ENCODE results near the gene EBF3. TPM values are rescaled to one million over a fixed set of nuclear protein-coding genes. Genes with fewer than 3 reads are reported as not detected.

EBF3 gene
- polyA plus RNA-seq, 2 donors: 0.57 to 0.58 TPM

GRCh38 chr10:129914960-129915359 lies 49.1 kb downstream of the EBF3 start:
- Histone ChIP-seq H3K9me3 (ENCODE audit: control insufficient read depth in 2 of 2, insufficient read depth in 1 of 2, low read depth in 1 of 2, low read length in 1 of 2) (no peaks in the 10 kb centered on the region), H3K27me3 (ENCODE audit: control insufficient read depth in 1 of 2, insufficient read depth in 2 of 2, low read length in 2 of 2) (no peaks in the 10 kb centered on the region), H3K4me1 (ENCODE audit: control insufficient read depth in 2 of 2, insufficient read depth in 2 of 2, low read length in 1 of 2) (no peaks in the 10 kb centered on the region), H3K27ac (ENCODE audit: low read depth in 2 of 2, low read length in 1 of 2) (no peak overlapping the region), H3K4me3 (ENCODE audit: low read depth in 1 of 2, low read length in 2 of 2) (no peak overlapping the region), H3K36me3 (ENCODE audit: control insufficient read depth in 2 of 2, insufficient read depth in 2 of 2, low read length in 1 of 2) (no peaks in the 10 kb centered on the region)
- WGBS, 2 donors: 72 to 73% methylated on average over 2 of the region's 2 CpGs

- no peaks in the 10 kb centered on the region for H3K4me1 ChIP-seq (ENCODE audit: control insufficient read depth in 2 of 2, insufficient read depth in 2 of 2, low read length in 1 of 2)
- H3K36me3 ChIP-seq (ENCODE audit: control insufficient read depth in 2 of 2, insufficient read depth in 2 of 2, low read length in 1 of 2): no peaks in the 10 kb centered on the region
- no peaks in the 10 kb centered on the region for H3K27me3 ChIP-seq (ENCODE audit: control insufficient read depth in 1 of 2, insufficient read depth in 2 of 2, low read length in 2 of 2)
- H3K9me3 ChIP-seq (ENCODE audit: control insufficient read depth in 2 of 2, insufficient read depth in 1 of 2, low read depth in 1 of 2, low read length in 1 of 2): no peaks in the 10 kb centered on the region
- 90 to 91% methylated on average over 19 of the region's 19 CpGs for WGBS, 2 donors
- no peak overlapping the region for H3K4me3 ChIP-seq (ENCODE audit: low read depth in 1 of 2, low read length in 2 of 2)
- no peak overlapping the region for H3K27ac ChIP-seq (ENCODE audit: low read depth in 2 of 2, low read length in 1 of 2)
Observed at GRCh38 chr10:129914153-129914855, 49.8 kb downstream of the EBF3 start.

GRCh38 chr10:129912986-129913695 lies 50.9 kb downstream of the EBF3 start:
- Histone ChIP-seq H3K4me3 (ENCODE audit: low read depth in 1 of 2, low read length in 2 of 2) (no peak overlapping the region), H3K27ac (ENCODE audit: low read depth in 2 of 2, low read length in 1 of 2) (no peak overlapping the region)
- WGBS, 2 donors: 58 to 62% methylated on average over 15 of the region's 15 CpGs

DNA sequence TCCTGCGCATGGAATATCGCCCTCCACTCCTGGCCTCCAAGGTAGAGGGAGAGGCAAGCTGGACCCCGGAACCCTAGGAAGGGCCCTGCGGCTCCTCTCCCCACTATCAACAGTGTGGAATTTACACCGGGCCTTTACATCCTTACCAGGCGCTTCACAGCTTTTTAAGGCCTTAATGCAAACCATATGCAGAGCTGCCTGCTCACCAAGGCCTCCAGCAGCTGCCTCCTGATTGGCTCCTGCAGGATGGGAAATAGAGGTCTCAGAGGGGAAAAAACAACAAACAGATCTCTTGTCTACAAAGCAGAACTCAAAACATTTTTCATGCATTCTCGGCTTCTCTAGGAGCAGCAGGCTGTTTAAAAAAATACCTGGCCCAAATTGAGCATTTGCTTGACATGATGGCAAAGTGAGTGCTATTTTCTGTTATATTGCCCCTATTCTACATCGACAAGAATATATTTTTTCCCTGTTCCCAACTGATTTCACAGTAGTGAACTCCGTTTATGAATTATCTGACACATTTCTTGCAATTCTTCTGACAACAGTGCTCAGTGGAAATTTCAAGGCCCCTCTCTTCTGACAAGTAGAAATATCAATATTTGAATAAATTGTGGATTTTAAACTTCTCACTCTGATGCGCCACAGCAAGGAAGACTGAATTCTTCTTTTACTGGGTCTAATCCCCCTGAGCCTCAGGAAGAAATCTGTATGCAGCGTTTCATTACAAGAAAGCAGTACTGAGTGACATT lies 51.7 kb downstream of the EBF3 start:
- Histone ChIP-seq H3K27ac (ENCODE audit: low read depth in 2 of 2, low read length in 1 of 2) (no peak overlapping the region), H3K4me3 (ENCODE audit: low read depth in 1 of 2, low read length in 2 of 2) (no peak overlapping the region), H3K4me1 (ENCODE audit: control insufficient read depth in 2 of 2, insufficient read depth in 2 of 2, low read length in 1 of 2) (no peaks in the 10 kb centered on the region), H3K9me3 (ENCODE audit: control insufficient read depth in 2 of 2, insufficient read depth in 1 of 2, low read depth in 1 of 2, low read length in 1 of 2) (no peaks in the 10 kb centered on the region), H3K27me3 (ENCODE audit: control insufficient read depth in 1 of 2, insufficient read depth in 2 of 2, low read length in 2 of 2) (no peaks in the 10 kb centered on the region), H3K36me3 (ENCODE audit: control insufficient read depth in 2 of 2, insufficient read depth in 2 of 2, low read length in 1 of 2) (no peaks in the 10 kb centered on the region)
- 78 to 79% methylated on average over 11 of the region's 11 CpGs for WGBS, 2 donors

More at GRCh38 chr10:129912986-129913695, 50.9 kb downstream of the EBF3 start:
- no peaks in the 10 kb centered on the region for H3K4me1 ChIP-seq (ENCODE audit: control insufficient read depth in 2 of 2, insufficient read depth in 2 of 2, low read length in 1 of 2)
- H3K36me3 ChIP-seq (ENCODE audit: control insufficient read depth in 2 of 2, insufficient read depth in 2 of 2, low read length in 1 of 2): no peaks in the 10 kb centered on the region
- H3K9me3 ChIP-seq (ENCODE audit: control insufficient read depth in 2 of 2, insufficient read depth in 1 of 2, low read depth in 1 of 2, low read length in 1 of 2): no peaks in the 10 kb centered on the region
- H3K27me3 ChIP-seq (ENCODE audit: control insufficient read depth in 1 of 2, insufficient read depth in 2 of 2, low read length in 2 of 2): no peaks in the 10 kb centered on the region

- no peaks in the 10 kb centered on the region for H3K36me3 ChIP-seq (ENCODE audit: control insufficient read depth in 2 of 2, insufficient read depth in 2 of 2, low read length in 1 of 2)
- no peak overlapping the region for H3K27ac ChIP-seq (ENCODE audit: low read depth in 2 of 2, low read length in 1 of 2)
- H3K4me3 ChIP-seq (ENCODE audit: low read depth in 1 of 2, low read length in 2 of 2): no peak overlapping the region
- no peaks in the 10 kb centered on the region for H3K27me3 ChIP-seq (ENCODE audit: control insufficient read depth in 1 of 2, insufficient read depth in 2 of 2, low read length in 2 of 2)
- H3K9me3 ChIP-seq (ENCODE audit: control insufficient read depth in 2 of 2, insufficient read depth in 1 of 2, low read depth in 1 of 2, low read length in 1 of 2): no peaks in the 10 kb centered on the region
- 81 to 83% methylated on average over 22 of the region's 22 CpGs for WGBS, 2 donors
- no peaks in the 10 kb centered on the region for H3K4me1 ChIP-seq (ENCODE audit: control insufficient read depth in 2 of 2, insufficient read depth in 2 of 2, low read length in 1 of 2)
Observed at GRCh38 chr10:129911451-129912165, 52.5 kb downstream of the EBF3 start.

DNA sequence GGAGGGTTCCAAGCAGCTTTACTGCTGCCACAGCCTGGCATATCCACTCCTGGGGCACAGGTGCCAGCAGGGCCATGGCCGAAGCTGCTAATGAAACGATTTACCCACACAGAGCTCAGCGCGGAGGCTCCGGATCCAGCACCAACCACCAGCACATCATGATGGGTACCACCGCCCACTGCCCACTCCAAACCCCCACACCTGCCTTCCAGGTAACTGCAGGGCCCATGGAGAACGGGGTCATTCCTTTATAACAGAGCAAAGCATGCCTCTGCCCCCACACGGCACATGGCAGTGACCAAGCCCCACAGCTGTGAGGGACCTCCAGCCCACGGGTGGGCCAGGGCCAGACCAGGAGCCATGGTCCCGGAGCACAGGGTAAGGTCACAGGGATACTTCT lies 53.2 kb downstream of the EBF3 start:
- Histone ChIP-seq H3K9me3 (ENCODE audit: control insufficient read depth in 2 of 2, insufficient read depth in 1 of 2, low read depth in 1 of 2, low read length in 1 of 2) (no peaks in the 10 kb centered on the region), H3K4me1 (ENCODE audit: control insufficient read depth in 2 of 2, insufficient read depth in 2 of 2, low read length in 1 of 2) (no peaks in the 10 kb centered on the region), H3K27me3 (ENCODE audit: control insufficient read depth in 1 of 2, insufficient read depth in 2 of 2, low read length in 2 of 2) (no peaks in the 10 kb centered on the region), H3K27ac (ENCODE audit: low read depth in 2 of 2, low read length in 1 of 2) (no peak overlapping the region), H3K4me3 (ENCODE audit: low read depth in 1 of 2, low read length in 2 of 2) (no peak overlapping the region), H3K36me3 (ENCODE audit: control insufficient read depth in 2 of 2, insufficient read depth in 2 of 2, low read length in 1 of 2) (no peaks in the 10 kb centered on the region)
- WGBS, 2 donors: 84 to 88% methylated on average over 10 of the region's 10 CpGs

DNA sequence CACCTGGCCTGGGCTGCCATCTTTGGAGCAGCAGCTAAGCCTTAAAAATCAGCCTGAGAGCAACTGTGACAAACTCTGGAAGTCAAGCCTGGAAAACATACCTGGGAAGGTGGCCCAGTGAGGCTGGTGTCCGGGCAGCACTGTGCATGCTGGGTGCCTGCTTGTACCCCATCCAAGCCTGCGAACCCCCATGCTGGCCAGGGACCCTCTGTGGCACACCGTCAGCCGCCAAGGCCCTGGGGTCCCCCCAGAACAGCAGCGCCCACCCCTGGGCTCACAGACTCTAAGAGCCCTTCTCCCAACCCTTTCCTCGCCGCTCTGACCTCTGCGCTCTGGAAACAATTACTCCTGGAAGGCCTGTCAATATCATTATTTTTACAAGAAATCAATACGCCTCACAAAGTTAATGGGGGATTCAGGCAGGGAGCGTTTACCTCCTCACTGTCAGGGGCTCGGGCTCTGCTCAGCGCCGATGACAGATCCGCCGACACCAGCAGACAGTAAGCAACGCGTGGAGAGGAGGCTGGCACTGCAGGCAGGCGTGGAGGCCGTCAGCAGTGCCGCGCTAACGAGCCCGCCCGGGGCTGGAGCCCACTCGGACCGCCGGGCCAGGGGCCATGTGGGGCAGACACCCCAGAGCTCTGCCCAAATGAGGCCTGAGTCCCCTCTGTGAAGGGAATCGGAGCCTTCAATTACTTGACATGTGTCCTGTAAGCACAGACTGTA lies 54.4 kb downstream of the EBF3 start:
- no peak overlapping the region for H3K27ac ChIP-seq (ENCODE audit: low read depth in 2 of 2, low read length in 1 of 2)
- WGBS, 2 donors: 89 to 92% methylated on average over 28 of the region's 28 CpGs
- H3K4me1 ChIP-seq (ENCODE audit: control insufficient read depth in 2 of 2, insufficient read depth in 2 of 2, low read length in 1 of 2): no peaks in the 10 kb centered on the region

GRCh38 chr10:129909080-129909479 lies 55.0 kb downstream of the EBF3 start:
- no peak overlapping the region for H3K27ac ChIP-seq (ENCODE audit: low read depth in 2 of 2, low read length in 1 of 2)
- H3K36me3 ChIP-seq (ENCODE audit: control insufficient read depth in 2 of 2, insufficient read depth in 2 of 2, low read length in 1 of 2): no peaks in the 10 kb centered on the region
- no peak overlapping the region for H3K4me3 ChIP-seq (ENCODE audit: low read depth in 1 of 2, low read length in 2 of 2)
- 81 to 83% methylated on average over 3 of the region's 3 CpGs for WGBS, 2 donors
- H3K4me1 ChIP-seq (ENCODE audit: control insufficient read depth in 2 of 2, insufficient read depth in 2 of 2, low read length in 1 of 2): no peaks in the 10 kb centered on the region
- H3K9me3 ChIP-seq (ENCODE audit: control insufficient read depth in 2 of 2, insufficient read depth in 1 of 2, low read depth in 1 of 2, low read length in 1 of 2): no peaks in the 10 kb centered on the region
- no peaks in the 10 kb centered on the region for H3K27me3 ChIP-seq (ENCODE audit: control insufficient read depth in 1 of 2, insufficient read depth in 2 of 2, low read length in 2 of 2)

More for the DNA sequence above, 54.4 kb downstream of the EBF3 start:
- Histone ChIP-seq H3K36me3 (ENCODE audit: control insufficient read depth in 2 of 2, insufficient read depth in 2 of 2, low read length in 1 of 2) (no peaks in the 10 kb centered on the region), H3K9me3 (ENCODE audit: control insufficient read depth in 2 of 2, insufficient read depth in 1 of 2, low read depth in 1 of 2, low read length in 1 of 2) (no peaks in the 10 kb centered on the region), H3K27me3 (ENCODE audit: control insufficient read depth in 1 of 2, insufficient read depth in 2 of 2, low read length in 2 of 2) (no peaks in the 10 kb centered on the region), H3K4me3 (ENCODE audit: low read depth in 1 of 2, low read length in 2 of 2) (no peak overlapping the region)

DNA sequence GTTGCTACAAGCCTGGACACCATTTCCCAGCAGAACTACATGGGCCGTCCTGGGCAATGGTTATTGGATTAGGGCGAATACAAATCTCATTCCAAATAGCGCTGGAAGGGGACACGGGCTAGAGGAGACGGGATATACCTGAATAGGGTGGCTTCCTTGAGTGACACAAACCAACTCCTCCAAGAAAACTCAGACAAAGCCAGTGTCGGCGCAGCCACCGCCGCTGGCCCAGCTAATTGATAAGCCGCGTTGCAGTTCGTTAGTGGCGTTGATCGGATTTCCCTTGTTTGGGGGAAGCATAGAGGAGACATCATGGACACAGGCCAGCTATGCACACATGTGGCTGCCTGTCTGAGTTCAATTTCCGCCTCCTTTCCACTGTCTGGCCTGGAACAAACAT lies 55.7 kb downstream of the EBF3 start:
- 85 to 93% methylated on average over 15 of the region's 15 CpGs for WGBS, 2 donors

More for the DNA sequence above, 55.7 kb downstream of the EBF3 start:
- H3K36me3 ChIP-seq (ENCODE audit: control insufficient read depth in 2 of 2, insufficient read depth in 2 of 2, low read length in 1 of 2): no peaks in the 10 kb centered on the region
- H3K4me3 ChIP-seq (ENCODE audit: low read depth in 1 of 2, low read length in 2 of 2): no peak overlapping the region
- no peak overlapping the region for H3K27ac ChIP-seq (ENCODE audit: low read depth in 2 of 2, low read length in 1 of 2)
- no peaks in the 10 kb centered on the region for H3K4me1 ChIP-seq (ENCODE audit: control insufficient read depth in 2 of 2, insufficient read depth in 2 of 2, low read length in 1 of 2)
- H3K9me3 ChIP-seq (ENCODE audit: control insufficient read depth in 2 of 2, insufficient read depth in 1 of 2, low read depth in 1 of 2, low read length in 1 of 2): no peaks in the 10 kb centered on the region
- H3K27me3 ChIP-seq (ENCODE audit: control insufficient read depth in 1 of 2, insufficient read depth in 2 of 2, low read length in 2 of 2): no peaks in the 10 kb centered on the region
